HL-60 (cell line): ENCODE measurements around the gene CRBN.

Experiments used
- DNase-seq, 2 experiments: peaks; one replicate each; pipeline ENCODE4 v3.0.0-alpha.2; 2010 to 2020; ENCODE audit warnings: low read depth in 1 of 2, low spot score in 1 of 2
- H3K27ac ChIP-seq: fragments of 250-450 bp; sonication (Bioruptor Pico); replicated peaks from 2 replicates; pipeline ENCODE4 v1.5.1; 2020; ENCODE audit warnings: mild to moderate bottlenecking, moderate library complexity
- H3K27me3 ChIP-seq: fragments of 250-450 bp; sonication (Bioruptor Pico); 2 replicates; pipeline ENCODE4 v1.5.1; 2021; ENCODE audit warnings: mild to moderate bottlenecking, moderate library complexity; ENCODE audit not compliant: insufficient read depth, poor library complexity, severe bottlenecking
- H3K4me3 ChIP-seq: replicated peaks from 2 replicates; pipeline ENCODE4 v1.5.1; 2011; ENCODE audit warnings: mild to moderate bottlenecking, control low read depth, low read length; ENCODE audit not compliant: insufficient read depth
- GABPA ChIP-seq: IDR thresholded peaks from 2 replicates; pipeline ENCODE4 v1.6.1; 2012; ENCODE audit warnings: low read depth
- POLR2AphosphoS5 ChIP-seq: IDR thresholded peaks from 2 replicates; pipeline ENCODE4 v1.6.1; 2012; ENCODE audit warnings: low read depth
- SPI1 ChIP-seq: IDR thresholded peaks from 2 replicates; pipeline ENCODE4 v1.6.1; 2012; ENCODE audit warnings: low read depth, mild to moderate bottlenecking, borderline replicate concordance
- TF ChIP-seq, protein P1 (sequence below): IDR thresholded peaks from 2 replicates; pipeline ENCODE4 v1.6.1; 2012; ENCODE audit warnings: low read depth; ENCODE audit not compliant: insufficient replicate concordance
- TF ChIP-seq, protein P2 (sequence below): IDR thresholded peaks from one replicate; pipeline ENCODE4 v1.5.1; 2011; ENCODE audit warnings: low read length, control low read depth, inconsistent platforms; ENCODE audit not compliant: insufficient read depth

Gene CRBN

DNA sequence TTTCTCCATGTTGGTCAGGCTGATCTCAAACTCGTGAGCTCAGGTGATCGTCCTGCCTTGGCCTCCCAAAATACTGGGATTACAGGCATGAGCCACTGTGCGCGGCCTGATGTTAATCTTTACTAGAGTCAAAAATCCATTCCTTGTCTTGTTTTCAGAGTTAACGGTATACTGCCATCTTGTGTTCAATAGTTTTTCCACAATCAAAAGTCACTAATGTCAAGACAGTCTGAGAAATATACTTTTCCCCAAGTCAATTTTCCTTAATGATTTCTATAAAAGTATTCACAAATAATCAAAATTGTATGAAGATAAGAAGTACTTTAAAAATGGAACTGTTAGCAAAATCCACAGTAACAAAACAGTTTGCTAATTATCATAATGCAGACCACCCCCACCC is 8.5 kb downstream of the CRBN start:
- Histone ChIP-seq H3K27ac (no peak overlapping the region), H3K27me3 (no peaks in the 10 kb centered on the region), H3K4me3 (no peak overlapping the region)
- TF ChIP-seq SPI1 (no peak), GABPA (no peak)
- TF ChIP-seq, protein P1, sequence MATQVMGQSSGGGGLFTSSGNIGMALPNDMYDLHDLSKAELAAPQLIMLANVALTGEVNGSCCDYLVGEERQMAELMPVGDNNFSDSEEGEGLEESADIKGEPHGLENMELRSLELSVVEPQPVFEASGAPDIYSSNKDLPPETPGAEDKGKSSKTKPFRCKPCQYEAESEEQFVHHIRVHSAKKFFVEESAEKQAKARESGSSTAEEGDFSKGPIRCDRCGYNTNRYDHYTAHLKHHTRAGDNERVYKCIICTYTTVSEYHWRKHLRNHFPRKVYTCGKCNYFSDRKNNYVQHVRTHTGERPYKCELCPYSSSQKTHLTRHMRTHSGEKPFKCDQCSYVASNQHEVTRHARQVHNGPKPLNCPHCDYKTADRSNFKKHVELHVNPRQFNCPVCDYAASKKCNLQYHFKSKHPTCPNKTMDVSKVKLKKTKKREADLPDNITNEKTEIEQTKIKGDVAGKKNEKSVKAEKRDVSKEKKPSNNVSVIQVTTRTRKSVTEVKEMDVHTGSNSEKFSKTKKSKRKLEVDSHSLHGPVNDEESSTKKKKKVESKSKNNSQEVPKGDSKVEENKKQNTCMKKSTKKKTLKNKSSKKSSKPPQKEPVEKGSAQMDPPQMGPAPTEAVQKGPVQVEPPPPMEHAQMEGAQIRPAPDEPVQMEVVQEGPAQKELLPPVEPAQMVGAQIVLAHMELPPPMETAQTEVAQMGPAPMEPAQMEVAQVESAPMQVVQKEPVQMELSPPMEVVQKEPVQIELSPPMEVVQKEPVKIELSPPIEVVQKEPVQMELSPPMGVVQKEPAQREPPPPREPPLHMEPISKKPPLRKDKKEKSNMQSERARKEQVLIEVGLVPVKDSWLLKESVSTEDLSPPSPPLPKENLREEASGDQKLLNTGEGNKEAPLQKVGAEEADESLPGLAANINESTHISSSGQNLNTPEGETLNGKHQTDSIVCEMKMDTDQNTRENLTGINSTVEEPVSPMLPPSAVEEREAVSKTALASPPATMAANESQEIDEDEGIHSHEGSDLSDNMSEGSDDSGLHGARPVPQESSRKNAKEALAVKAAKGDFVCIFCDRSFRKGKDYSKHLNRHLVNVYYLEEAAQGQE, result no peak
- TF ChIP-seq, protein P2, sequence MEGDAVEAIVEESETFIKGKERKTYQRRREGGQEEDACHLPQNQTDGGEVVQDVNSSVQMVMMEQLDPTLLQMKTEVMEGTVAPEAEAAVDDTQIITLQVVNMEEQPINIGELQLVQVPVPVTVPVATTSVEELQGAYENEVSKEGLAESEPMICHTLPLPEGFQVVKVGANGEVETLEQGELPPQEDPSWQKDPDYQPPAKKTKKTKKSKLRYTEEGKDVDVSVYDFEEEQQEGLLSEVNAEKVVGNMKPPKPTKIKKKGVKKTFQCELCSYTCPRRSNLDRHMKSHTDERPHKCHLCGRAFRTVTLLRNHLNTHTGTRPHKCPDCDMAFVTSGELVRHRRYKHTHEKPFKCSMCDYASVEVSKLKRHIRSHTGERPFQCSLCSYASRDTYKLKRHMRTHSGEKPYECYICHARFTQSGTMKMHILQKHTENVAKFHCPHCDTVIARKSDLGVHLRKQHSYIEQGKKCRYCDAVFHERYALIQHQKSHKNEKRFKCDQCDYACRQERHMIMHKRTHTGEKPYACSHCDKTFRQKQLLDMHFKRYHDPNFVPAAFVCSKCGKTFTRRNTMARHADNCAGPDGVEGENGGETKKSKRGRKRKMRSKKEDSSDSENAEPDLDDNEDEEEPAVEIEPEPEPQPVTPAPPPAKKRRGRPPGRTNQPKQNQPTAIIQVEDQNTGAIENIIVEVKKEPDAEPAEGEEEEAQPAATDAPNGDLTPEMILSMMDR, result no peak
- DNase-seq, result no peak

DNA sequence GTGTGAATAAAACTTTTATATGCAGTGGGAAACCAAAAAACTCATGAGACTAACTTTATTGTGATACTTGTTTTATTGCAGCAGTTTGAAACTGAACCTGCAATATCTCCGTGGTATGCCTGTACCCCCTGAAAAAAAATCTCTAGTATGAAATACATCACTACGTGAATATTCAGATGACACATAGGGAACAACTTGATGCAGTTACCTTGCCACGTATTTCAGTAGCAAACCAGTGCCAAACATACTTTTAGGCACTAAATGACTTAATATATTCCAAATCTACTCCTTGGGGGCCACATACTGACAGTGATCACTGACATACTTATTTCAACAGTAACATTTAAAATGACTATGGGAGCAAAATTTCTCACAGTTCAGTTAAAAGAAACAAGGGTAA is 13.8 kb downstream of the CRBN start:
- no peaks in the 10 kb centered on the region for H3K27me3 ChIP-seq
- no peak overlapping the region for H3K27ac ChIP-seq
- no peak for DNase-seq
- TF ChIP-seq GABPA (no peak), SPI1 (no peak), POLR2AphosphoS5 (no peak)
- TF ChIP-seq, protein P1, result no peak
- TF ChIP-seq, protein P2, result no peak
- no peak overlapping the region for H3K4me3 ChIP-seq

DNA sequence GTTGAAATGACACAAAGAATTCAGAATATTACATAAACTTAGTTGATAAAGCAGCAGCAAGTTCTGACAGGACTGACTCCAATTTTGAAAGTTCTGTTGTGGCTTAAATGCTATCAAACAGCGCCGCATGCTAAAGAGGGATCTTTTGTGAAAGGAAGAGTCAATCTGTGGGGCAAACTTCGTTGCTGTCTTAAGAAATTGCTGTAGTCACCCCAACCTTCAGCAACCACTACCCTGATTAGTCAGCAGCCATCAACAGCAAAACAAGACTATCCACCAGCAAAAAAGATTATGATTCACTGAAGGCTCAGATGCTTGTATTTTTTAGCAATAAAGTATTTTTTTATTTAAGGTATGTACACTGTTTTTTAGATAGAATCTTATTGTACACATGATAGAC is 14.2 kb downstream of the CRBN start:
- no peak for DNase-seq
- no peaks in the 10 kb centered on the region for H3K27me3 ChIP-seq
- H3K27ac ChIP-seq, result no peak overlapping the region
- TF ChIP-seq SPI1 (no peak), GABPA (no peak), POLR2AphosphoS5 (no peak)
- TF ChIP-seq, protein P2, result no peak
- TF ChIP-seq, protein P1, result no peak
- H3K4me3 ChIP-seq, result no peak overlapping the region
